ENCODE measurements around the gene SPECC1L.

DNA sequence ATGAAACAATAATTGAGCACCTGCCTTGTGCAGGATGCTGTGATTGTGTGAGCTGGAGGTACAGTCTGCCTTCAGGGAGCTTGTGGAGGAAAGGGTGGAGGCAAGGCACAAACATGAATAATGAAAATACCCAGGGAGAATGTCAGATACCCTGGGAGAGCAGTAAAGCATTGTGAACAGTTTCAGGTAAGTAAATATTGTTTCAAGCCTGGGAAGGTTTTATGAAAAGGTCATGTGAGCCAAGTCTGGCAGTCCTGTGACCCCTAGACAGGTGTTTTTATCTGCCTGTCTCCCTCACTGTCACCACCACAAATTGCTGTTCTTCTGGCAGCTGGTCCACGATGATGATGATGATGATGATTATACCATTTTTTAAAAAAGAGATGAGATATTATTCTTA is 32.0 kb downstream of the SPECC1L start:
- TF ChIP-seq POLR2A (IDR thresholded peaks at IDR 0.05) (no peak), CTCF (IDR thresholded peaks at IDR 0.05 in 8 of 11, conservative IDR thresholded peaks at IDR 0.05 in 3 of 11) (no peak)
